Skeletal muscle satellite cell (primary cell): Measurements from ENCODE around the gene PKP3.
"Not testable (repeated sequence)": the region's sequence is repeated elsewhere in the genome, so short reads cannot be mapped to it uniquely, and the experiment has no call there.

ENCODE experiments used
- H3K27me3 ChIP-seq: 2 replicates; pipeline ENCODE4 v1.7.0; 2013; ENCODE audit warnings: low read length; ENCODE audit not compliant: control insufficient read depth, insufficient read depth
- H3K36me3 ChIP-seq: 2 replicates; pipeline ENCODE4 v1.7.0; 2013; ENCODE audit warnings: mild to moderate bottlenecking, control low read depth, low read length; ENCODE audit not compliant: insufficient read depth
- H3K4me1 ChIP-seq: 2 replicates; pipeline ENCODE4 v1.7.0; 2013; ENCODE audit warnings: low read length; ENCODE audit not compliant: control insufficient read depth, insufficient read depth
- H3K4me2 ChIP-seq: 2 replicates; pipeline ENCODE4 v1.7.0; 2013; ENCODE audit warnings: mild to moderate bottlenecking, low read length
- H3K4me3 ChIP-seq: 2 replicates; pipeline ENCODE4 v1.7.0; 2013; ENCODE audit warnings: low read length
- H3K9ac ChIP-seq: 2 replicates; pipeline ENCODE4 v1.7.0; 2013; ENCODE audit warnings: mild to moderate bottlenecking, low read depth, low read length, moderate library complexity
- H3K9me3 ChIP-seq: replicated peaks from 2 replicates; pipeline ENCODE4 v1.7.0; 2013; ENCODE audit warnings: mild to moderate bottlenecking, control low read depth, low read length

PKP3 gene

DNA sequence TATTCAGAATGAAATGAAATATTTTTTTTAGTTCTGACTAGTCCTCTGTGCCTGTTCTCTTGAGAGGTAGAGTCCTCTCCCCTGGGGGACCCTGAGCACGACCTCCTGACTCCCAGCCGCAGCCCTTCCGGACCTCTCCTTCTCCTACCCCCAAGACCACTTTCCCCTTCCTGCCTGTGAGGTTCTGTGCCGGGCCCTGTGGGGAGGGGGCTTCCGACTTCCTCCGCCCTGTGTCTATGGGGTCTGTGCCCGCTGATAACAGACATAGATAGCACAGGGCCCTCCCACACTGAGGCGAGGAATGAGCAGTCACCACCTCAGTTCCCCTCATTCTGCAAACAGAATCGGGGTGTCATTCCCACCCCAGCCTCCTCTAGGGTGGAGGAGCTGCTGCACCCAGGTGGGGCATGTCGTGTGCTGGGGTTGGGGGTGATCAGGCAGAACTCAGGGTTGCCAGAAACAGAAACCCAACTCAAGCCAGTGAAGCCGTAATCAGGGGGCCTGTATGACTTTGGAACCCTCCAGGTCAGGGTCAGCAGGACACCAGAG, 11.9 kb upstream of the PKP3 start:
- Histone ChIP-seq H3K4me3 (no peak overlapping the region), H3K4me1 (peaks cover 3% of the 10 kb centered on the region), H3K36me3 (no peaks in the 10 kb centered on the region), H3K9ac (no peak overlapping the region), H3K4me2 (no peak overlapping the region), H3K9me3 (no peaks in the 10 kb centered on the region), H3K27me3 (peaks cover 32% of the 10 kb centered on the region)

DNA sequence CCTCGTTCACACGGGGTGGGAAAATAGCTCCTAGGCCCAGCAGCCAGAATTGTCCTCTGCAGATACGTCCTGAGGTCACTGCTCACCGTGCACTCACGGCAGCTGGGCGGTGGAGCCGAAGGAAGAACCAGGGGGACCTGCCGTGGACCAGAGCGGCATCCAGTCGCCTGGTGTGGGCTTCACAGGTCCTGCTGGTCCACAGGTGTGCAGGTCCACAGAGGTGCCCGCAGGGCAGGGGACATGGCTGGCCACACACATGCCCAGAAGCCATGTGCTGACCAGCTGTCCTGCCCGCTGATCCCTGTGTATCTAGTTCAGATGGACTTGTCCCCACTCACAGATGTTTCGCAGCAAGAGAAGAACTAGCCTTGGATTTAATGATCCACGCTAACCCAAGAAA, 10.6 kb upstream of the PKP3 start:
- H3K4me2 ChIP-seq = no peak overlapping the region
- H3K36me3 ChIP-seq = no peaks in the 10 kb centered on the region
- peaks cover 29% of the 10 kb centered on the region for H3K27me3 ChIP-seq
- no peak overlapping the region for H3K4me3 ChIP-seq
- H3K9ac ChIP-seq = no peak overlapping the region
- H3K4me1 ChIP-seq = peaks cover 8% of the 10 kb centered on the region
- H3K9me3 ChIP-seq = no peaks in the 10 kb centered on the region

DNA sequence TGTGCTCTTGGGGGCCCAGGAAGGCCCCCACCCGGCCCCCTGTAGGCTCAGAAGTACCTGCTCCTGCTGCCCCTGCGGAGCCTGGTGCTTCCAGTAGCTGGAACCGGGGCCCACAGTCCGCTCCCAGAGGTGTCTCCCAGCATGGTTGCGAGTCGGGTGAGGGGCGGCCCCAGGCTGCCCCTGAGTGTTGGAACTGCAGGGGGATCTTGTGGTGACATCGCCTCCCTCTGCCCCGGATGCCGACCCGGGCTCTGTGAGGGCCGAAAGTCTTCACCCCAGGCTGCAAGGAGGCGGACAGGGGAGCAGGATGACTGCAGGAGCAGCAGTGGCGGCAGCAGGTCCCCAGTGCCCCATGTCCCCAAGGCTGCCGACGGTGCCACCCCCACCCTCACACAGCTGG, 9.5 kb upstream of the PKP3 start:
- H3K4me3 ChIP-seq = no peak overlapping the region
- H3K27me3 ChIP-seq = peaks cover 30% of the 10 kb centered on the region
- no peak overlapping the region for H3K4me2 ChIP-seq
- H3K36me3 ChIP-seq = no peaks in the 10 kb centered on the region
- H3K4me1 ChIP-seq = peaks cover 8% of the 10 kb centered on the region
- no peak overlapping the region for H3K9ac ChIP-seq
- no peaks in the 10 kb centered on the region for H3K9me3 ChIP-seq

DNA sequence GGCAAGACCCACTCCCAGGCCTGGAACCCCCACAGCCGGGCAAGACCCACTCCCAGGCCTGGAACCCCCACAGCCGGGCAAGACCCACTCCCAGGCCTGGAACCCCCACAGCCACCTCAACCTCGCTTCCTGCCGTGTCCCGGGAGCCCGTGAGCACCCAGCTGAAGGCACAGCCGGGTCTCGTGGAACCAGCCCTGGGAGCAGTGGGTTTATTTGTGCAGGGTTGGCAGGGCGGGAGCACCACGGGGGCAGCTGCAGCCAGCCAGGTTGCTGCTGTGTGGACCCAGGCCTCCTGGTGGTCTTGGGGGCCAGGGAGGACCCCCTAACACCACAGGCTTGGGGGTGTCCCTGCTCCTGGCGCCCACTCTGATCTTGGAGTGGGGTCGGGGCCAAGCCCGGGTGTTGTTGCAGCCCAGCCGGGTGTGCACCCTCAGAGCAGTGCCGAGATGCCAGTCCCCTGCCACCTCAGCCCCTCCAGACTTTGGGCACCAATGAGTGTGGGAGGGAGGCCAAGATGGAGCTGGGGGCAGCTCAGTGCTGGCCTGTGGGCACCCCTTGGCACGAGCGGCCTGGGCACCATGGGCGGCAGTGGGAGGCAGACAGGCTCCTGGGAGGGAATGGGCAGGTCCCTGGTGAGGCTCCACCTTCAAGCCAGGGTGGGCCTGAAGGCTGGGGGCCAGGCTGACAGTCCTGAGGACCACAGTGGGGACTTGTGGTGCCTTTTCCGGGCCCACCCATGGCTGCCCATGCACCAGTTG, 8.2 kb upstream of the PKP3 start:
- Histone ChIP-seq H3K9me3 (no peaks in the 10 kb centered on the region), H3K9ac (no peak overlapping the region), H3K4me2 (no peak overlapping the region), H3K27me3 (peaks cover 33% of the 10 kb centered on the region), H3K4me3 (no peak overlapping the region), H3K4me1 (peaks cover 8% of the 10 kb centered on the region), H3K36me3 (no peaks in the 10 kb centered on the region)

DNA sequence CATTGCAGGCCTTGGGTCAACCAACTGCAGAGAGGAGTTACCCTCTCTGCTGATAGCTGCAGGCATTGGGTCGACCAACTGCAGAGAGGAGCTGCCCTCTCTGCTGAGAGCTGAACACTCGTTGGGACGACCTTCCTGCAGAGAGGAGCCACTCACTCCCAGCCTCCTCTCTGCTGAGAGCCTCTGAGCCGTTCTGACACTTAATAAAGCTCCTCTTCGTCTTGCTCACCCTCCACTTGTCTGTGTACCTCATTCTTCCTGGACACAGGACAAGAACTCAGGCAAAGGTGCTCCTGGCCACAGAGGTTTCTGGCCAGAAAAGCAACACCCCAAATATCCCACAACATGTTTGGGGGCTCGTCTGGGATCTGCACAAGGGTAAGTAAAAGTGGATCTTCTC, 7.5 kb upstream of the PKP3 start:
- H3K4me2 ChIP-seq = no peak overlapping the region
- H3K4me1 ChIP-seq = peaks cover 8% of the 10 kb centered on the region
- no peaks in the 10 kb centered on the region for H3K36me3 ChIP-seq
- H3K9me3 ChIP-seq = no peaks in the 10 kb centered on the region
- H3K9ac ChIP-seq = no peak overlapping the region
- no peak overlapping the region for H3K4me3 ChIP-seq
- peaks cover 33% of the 10 kb centered on the region for H3K27me3 ChIP-seq

DNA sequence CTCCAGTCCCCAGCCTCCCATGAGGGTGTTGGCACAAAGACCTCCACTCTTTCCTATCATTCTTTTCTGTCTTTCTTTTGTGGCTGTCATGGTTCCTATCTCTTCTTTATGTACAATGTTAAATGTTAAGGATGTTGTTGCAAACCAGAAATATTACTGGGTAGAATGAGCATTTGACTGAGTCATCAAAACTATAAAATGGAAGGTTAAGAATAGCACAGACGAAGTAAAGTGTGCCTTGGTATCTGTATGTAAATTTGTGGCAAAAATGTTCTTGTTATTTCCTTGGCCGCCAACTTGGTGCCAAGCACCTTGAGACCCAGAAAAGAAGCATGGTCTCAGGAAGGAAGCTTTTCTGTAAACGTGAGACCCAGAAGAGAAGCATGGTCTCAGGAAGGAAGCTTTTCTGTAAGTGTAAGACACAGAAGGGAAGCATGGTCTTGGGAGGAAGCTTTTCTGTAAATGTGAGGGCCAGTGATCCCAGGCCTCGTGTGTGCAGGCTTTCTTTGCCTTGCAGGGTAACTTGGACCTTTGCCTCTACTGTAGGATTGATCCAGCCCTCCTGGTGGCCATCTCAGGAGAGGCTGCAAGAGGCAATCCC, 6.7 kb upstream of the PKP3 start:
- Histone ChIP-seq H3K9ac (no peak overlapping the region), H3K36me3 (no peaks in the 10 kb centered on the region), H3K4me2 (no peak overlapping the region), H3K9me3 (no peaks in the 10 kb centered on the region), H3K4me3 (no peak overlapping the region), H3K4me1 (peaks cover 8% of the 10 kb centered on the region), H3K27me3 (peaks cover 25% of the 10 kb centered on the region)

DNA sequence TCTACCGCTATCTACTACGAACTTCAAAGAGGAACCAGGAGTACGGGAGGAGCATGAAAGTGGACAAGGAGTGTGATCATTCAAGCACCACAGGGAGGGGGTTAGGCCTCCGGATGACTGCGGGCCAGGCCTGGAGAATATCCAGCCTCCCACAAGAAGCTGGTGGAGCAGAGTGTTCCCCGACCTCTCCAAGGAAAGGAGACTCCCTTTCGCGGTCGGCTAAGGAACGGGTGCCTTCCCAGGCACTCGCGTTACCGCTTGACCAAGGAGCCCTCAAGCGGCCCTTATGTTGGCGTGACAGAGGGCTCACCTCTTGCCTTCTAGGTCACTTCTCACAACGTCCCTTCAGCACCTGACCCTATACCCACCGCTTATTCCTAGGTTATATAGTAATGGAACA, 4.6 kb upstream of the PKP3 start:
- H3K4me2 ChIP-seq, H3K36me3 ChIP-seq, H3K4me3 ChIP-seq, H3K9ac ChIP-seq, H3K9me3 ChIP-seq: not testable (repeated sequence)
- Histone ChIP-seq H3K4me1 (peaks cover 24% of the 10 kb centered on the region), H3K27me3 (peaks cover 12% of the 10 kb centered on the region)

DNA sequence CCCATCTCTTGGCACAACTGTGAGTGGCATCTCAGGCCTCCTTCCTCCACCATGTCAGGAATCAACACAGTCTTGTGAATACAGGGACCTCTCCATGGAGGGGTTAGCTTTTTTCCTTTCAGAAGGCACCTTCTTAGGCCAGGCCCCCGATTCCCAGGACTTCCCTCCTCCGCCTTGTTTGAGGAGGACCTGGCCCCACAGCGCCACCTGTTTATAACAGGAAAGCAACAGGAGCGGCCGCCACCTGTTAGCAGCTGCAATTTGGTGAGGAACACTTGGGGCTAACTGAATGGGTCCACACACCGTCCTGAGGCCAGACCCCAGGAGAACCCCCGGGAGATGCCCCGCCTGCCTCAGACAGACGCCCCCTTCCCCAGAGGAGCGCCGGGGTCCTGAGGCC, 3.8 kb upstream of the PKP3 start:
- H3K9ac ChIP-seq = no peak overlapping the region
- no peak overlapping the region for H3K4me3 ChIP-seq
- H3K27me3 ChIP-seq = peaks cover 12% of the 10 kb centered on the region
- H3K4me2 ChIP-seq = no peak overlapping the region
- no peaks in the 10 kb centered on the region for H3K9me3 ChIP-seq
- H3K36me3 ChIP-seq = no peaks in the 10 kb centered on the region
- H3K4me1 ChIP-seq = peaks cover 30% of the 10 kb centered on the region

DNA sequence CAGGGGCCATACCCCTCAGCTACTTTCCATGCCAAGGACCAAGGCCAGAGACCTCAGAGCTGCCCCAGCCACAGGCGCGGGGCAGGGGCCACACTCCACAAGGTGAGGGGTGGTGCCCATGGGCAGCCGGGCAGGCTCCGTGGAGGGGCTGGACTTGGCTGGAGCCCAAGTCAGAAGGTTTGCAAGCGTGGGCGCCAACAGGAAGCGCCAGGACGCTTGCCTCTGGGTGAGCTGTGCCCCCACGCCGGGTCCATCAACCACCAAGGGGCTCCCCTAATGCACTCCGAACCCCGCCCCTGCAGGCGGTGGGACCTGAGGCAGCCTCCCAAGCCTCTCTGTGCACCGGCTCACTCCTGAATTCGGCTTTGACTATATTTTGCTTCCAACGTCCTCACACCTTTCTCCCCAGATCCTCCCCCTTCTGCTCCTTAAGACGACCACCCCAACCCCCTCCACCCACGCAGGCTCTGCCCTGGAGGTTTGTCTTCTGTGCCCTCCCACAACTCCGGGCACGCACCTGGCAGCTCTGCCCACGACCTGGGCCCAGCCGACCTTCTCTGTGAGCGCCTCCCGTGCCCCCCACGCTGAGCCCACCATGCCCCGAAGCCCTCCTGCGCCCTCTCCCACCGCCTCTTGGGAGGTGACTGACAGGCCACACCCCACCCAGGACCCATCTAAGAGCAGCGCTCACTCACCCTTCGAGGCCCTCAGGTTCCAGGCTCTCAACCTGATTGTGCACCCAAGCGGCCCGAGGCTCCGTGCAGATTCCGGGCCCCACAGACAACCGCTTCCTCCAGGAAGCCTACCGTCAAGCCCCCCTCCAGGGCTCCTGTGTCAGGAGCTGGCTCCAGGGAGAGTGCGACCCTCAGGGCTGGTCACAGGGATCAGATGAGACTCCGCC, 2.6 kb upstream of the PKP3 start:
- no peaks in the 10 kb centered on the region for H3K9me3 ChIP-seq
- no peak overlapping the region for H3K4me3 ChIP-seq
- no peak overlapping the region for H3K9ac ChIP-seq
- peaks cover 12% of the 10 kb centered on the region for H3K27me3 ChIP-seq
- no peak overlapping the region for H3K4me2 ChIP-seq
- H3K4me1 ChIP-seq = peaks cover 35% of the 10 kb centered on the region
- no peaks in the 10 kb centered on the region for H3K36me3 ChIP-seq

DNA sequence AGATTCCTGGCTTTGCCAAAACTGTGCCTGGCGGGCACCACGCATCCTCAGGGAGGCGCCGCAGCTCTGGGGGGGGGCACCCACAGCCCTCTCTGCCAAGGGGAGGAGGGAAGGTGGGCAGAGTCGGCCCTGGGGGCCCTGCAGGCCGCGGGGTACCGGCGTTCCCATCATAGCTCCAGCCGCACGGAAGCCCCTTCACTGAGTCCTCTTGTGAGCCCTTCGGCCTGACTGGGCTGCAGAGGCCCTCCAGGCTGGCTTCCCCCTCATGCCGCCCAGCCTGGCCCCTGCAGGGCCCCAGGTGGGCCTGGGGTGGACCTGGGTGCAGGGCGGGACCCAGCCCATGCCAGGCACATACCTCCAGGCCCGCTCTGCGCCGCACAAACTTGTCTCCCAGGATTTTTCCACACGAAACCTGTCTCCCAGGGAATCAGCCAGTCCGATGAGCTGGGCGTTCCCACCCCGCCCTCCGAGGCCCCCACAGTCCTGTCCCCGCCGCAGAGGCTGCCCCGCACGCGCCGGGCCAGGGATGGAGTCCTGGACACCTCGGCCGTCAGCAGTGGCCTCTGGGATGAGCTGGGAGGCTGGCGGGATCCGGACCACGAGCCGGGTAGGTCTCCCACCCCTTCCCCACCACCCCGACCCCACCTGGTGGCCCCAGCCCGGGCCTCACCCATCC, 1.8 kb upstream of the PKP3 start:
- Histone ChIP-seq H3K4me2 (no peak overlapping the region), H3K4me1 (peaks cover 40% of the 10 kb centered on the region), H3K27me3 (peaks cover 12% of the 10 kb centered on the region), H3K4me3 (no peak overlapping the region), H3K36me3 (no peaks in the 10 kb centered on the region), H3K9me3 (no peaks in the 10 kb centered on the region), H3K9ac (no peak overlapping the region)
